GM19468 (cell line): ENCODE results near the gene ARHGEF11.
"Not testable (repeated sequence)": the region's sequence is repeated elsewhere in the genome, so short reads cannot be mapped to it uniquely, and the experiment has no call there.

ENCODE experiments used
- ATAC-seq: cut with Tn5 transposase; IDR thresholded peaks from one replicate; pipeline ENCODE4 v1.9.1; 2021; ENCODE audit warnings: mild to moderate bottlenecking, moderate library complexity, moderate number of reproducible peaks; ENCODE audit not compliant: unreplicated experiment; ENCODE audit errors: extremely low read depth

Gene ARHGEF11

GRCh38 chr1:156935505-156936128 lies 109.9 kb downstream of the ARHGEF11 start:
- no peak for ATAC-seq

GRCh38 chr1:156933136-156933535 lies 112.4 kb downstream of the ARHGEF11 start:
- ATAC-seq: no peak

- no peak for ATAC-seq
These were observed 113.4 kb downstream of the ARHGEF11 start for GRCh38 chr1:156931974-156932710.

- ATAC-seq: no peak
These were observed 114.2 kb downstream of the ARHGEF11 start for GRCh38 chr1:156931211-156931952.

- ATAC-seq: no peak
These were observed 115.1 kb downstream of the ARHGEF11 start for GRCh38 chr1:156930483-156930882.

GRCh38 chr1:156929596-156930238 lies 115.8 kb downstream of the ARHGEF11 start:
- ATAC-seq: no peak

- ATAC-seq: no peak
These were observed 117.4 kb downstream of the ARHGEF11 start for GRCh38 chr1:156928043-156928602.

- ATAC-seq: no peak
These were observed 118.1 kb downstream of the ARHGEF11 start for GRCh38 chr1:156927215-156928042.

- not testable (repeated sequence) for ATAC-seq
These were observed 118.8 kb downstream of the ARHGEF11 start for GRCh38 chr1:156926695-156927094.

GRCh38 chr1:156926175-156926574 lies 119.4 kb downstream of the ARHGEF11 start:
- ATAC-seq: no peak

- no peak for ATAC-seq
These were observed 120.2 kb downstream of the ARHGEF11 start for GRCh38 chr1:156925154-156926010.

GRCh38 chr1:156924478-156925153 lies 120.9 kb downstream of the ARHGEF11 start:
- no peak for ATAC-seq

GRCh38 chr1:156923670-156924477 lies 121.7 kb downstream of the ARHGEF11 start:
- no peak for ATAC-seq

GRCh38 chr1:156922986-156923669 lies 122.4 kb downstream of the ARHGEF11 start:
- no peak for ATAC-seq

GRCh38 chr1:156921053-156921529 lies 124.5 kb downstream of the ARHGEF11 start:
- ATAC-seq: no peak

GRCh38 chr1:156920233-156921052 lies 125.1 kb downstream of the ARHGEF11 start, which contains the start of gene LRRC71:
Gene LRRC71 (plus strand): TSS chr1:156920632. CDS start chr1:156920804, 172 bp downstream.
- ATAC-seq: no peak
